HG03280 (cell line): ENCODE data around the gene SYTL3.
"Not testable (repeated sequence)": the region's sequence is repeated elsewhere in the genome, so short reads cannot be mapped to it uniquely, and the experiment has no call there.

Experiments used
- ATAC-seq: cut with Tn5 transposase; IDR thresholded peaks from one replicate; pipeline ENCODE4 v1.9.1; 2021; ENCODE audit warnings: mild to moderate bottlenecking, moderate library complexity; ENCODE audit not compliant: unreplicated experiment

SYTL3 gene

DNA sequence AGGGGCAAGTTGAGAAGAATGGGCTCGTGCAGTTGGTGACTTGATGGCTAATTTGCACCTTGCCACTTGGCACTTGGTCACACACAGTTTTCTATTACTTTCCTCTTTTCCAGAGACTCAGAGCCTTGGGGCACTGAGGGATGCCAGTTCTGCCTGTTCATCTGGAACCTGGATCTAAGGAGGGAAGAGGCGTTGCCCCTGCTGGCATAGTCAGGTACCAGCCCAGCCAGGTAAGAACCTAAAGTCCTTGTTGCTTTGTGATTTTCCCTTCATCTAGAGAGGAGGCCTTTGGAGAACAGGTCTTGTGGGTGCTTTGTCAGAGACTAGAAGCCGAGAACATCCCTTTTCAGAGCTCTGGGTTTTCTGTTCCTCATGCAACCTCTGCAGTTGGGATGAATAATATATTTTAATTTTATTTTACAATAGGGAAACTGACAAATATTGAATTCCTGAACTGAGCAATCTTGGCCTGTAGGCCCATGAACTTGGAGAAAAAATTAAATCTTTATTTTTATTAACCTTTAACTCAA is 11.4 kb downstream of the SYTL3 start:
- no peak for ATAC-seq

GRCh38 chr6:158662607-158662953 is 12.7 kb downstream of the SYTL3 start:
- ATAC-seq = no peak

DNA sequence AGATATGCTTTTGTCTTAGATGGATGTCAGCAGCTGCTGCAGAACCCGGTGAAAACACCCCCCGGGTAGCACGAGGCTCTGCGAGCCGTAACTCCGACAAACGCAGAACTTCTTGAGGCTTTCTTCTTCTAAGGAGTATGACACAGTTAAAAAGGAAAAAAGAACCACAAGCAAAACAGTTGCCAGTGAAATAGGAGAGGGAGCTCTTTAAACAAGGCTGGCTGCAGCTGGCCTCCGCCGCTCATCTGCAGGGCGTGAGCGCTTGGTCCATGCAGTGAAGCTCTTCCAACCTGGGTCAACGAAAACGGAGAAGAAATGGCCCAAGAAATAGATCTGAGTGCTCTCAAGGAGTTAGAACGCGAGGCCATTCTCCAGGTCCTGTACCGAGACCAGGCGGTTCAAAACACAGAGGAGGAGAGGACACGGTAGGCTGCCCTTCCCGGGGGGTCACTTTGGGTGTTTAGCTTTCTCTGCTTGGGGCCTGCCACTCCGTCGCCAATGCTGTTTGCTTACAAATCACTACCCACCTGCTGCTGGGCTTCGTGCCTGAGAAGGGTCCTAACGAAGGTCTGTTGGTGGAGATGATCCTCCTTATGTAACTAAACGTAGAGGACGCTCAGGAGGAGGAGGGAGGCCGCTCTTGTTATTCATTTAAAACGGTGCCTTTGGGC is 13.2 kb downstream of the SYTL3 start:
- no peak for ATAC-seq

DNA sequence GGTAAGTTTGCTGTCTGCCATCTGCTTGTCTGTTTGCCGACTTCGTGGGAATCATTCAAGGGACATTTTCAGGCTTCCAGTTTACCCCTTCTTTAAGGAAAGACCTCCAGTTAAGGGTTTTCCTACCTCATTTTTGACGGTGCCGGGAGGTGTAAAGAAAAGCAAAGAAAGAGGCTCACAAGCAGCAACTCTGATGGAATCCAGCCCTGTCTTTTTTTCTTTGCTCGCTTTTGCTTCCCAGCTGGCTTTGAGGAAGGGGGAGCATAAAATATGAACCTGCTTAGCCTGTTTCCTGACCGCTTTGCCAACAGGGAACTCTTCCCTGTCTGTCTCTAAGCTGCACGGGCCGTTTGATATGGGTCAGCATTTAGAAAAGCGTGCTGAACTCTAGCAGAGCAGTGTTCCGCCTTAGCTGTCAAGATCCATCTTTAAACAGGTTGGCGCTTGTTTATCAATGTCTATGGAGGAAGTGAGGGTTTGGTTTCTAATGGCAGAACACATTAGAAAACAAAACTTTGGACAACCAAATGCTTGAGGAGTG is 13.8 kb downstream of the SYTL3 start:
- ATAC-seq = no peak

GRCh38 chr6:158665332-158665731 is 15.5 kb downstream of the SYTL3 start:
- ATAC-seq = no peak

DNA sequence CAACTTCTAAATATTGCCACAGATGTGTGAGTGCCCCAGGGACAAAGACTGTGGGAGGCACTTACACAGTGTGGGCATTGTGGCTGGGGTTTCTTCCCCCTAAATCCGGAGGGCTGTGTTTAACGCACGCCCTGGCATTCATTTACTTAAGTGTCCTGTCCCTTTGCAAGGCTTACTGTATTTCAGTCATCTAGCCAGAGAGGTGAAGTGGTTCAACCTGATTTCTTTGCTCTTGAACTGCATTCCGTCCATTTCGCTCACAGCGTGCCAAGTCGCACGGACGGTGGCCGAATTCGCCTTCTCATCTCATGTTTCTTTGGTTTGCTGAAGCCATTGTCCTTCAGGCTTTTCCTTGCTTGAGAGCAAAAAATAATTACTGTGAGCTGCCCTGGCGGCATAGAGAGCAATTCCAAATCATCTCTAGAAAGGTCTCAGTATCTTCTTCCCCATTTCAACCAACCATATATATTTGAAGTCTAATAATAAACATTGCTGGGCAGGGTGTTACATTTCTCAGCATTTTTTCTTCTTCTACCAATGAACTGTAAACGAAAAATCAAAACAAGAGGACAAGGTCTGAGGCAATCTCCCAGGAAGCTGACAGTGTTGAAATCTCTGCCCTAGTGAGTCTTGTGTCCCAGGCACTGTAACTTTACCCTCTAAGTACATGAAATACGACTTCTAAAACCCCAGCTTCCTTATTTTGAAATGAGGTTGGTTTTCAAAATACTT is 16.9 kb downstream of the SYTL3 start:
- ATAC-seq = no peak

- no peak for ATAC-seq
Observed at GRCh38 chr6:158667360-158667981, 17.6 kb downstream of the SYTL3 start.

DNA sequence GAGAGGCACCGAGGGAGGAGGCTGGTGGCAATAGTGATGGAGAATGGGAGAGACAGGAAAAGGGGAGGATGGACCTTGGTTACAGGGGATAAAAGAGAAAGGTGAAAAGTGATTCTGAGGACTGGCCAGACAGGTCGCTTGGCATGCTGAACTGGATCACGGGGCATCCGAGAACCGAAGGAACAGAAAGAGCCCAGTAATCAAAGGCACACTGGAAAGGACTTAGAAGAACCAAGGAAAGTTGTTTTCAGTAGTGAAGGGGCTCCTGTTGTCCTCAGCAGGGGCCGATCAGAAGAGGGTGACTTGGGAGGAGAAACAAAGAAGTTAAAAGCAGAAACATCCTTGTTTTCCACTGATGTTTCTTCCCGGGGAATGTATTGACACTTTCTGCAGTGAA is 18.9 kb downstream of the SYTL3 start:
- ATAC-seq = no peak

DNA sequence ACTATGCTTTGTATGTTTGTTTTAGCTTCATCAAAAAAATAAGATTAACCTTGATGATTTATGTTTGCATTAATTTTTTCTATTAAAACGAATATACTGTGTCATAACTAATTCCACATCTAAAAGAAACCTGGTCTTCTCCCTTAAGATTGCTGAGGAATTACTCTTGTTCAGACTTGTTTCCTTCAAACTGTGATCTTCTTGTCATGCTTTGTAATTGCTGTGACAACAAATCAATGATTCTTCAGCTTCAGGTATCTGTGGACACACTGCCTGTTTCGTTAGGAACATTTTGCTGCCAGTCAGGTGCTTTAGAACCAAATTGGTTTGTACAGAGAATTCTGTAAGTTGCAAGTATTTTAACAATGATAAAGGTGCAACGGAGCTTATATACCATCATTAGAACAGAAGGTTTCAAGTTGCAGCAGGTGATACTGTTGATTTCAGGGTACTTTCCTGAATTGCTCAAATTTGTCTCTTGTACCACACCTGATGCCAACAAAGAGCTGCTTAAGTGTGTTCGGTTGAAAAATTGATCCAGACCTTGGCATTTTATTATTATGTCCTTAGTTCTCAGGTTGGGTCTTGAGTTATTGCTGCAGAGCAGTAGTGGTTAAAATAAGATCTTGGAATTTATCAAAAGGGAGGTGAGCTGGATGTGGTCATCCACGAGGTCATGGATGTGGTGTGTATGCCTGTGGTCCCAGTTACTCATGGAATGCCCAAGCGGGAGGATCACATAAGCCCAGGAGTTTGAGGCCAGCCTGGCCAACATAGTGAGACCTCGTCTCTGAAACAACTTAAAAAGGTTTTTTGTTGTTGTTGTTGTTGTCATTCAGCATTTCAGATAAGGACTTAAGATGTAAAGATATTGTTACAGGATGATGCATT is 19.5 kb downstream of the SYTL3 start:
- ATAC-seq = no peak

- not testable (repeated sequence) for ATAC-seq
Observed at GRCh38 chr6:158672119-158672518, 22.3 kb downstream of the SYTL3 start.

GRCh38 chr6:158672726-158673125 is 22.9 kb downstream of the SYTL3 start:
- ATAC-seq = no peak

DNA sequence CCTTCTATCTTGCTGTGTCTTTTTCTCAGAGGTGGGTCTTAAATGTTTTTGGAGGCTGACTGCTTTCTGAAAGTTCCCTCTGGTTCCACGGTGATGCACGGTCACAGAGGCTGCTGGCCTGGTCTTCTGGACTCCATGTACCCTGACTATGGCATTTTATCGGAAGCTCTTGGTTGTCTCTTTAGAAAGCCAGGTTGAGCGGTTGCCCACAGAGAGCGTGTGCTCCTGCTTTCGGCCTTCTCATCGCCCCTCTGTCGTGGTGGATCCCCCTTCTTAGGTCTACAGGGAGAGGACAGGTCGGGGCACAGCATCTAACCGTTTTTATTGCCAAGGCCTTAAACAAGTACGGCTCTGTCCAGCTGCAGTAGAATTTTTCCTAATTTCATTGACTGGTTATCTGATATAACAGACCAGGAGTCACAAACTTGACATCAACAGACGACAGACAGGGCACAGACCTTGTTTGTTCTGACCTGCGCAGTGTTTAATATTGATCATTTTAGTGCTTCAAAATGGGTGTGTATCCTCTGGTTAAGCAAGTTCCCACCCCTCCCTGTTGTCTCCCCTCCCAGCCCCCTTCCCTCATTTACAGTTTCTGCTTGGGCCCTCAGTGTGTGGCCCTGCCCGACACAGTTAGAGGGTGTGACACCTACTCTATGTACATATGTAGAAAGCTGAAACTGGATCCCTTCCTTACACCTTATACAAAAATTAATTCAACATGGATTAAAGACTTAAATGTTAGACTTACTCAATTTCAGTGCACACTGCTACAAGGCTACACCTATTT is 24.7 kb downstream of the SYTL3 start:
- no peak for ATAC-seq

- not testable (repeated sequence) for ATAC-seq
Observed at GRCh38 chr6:158677094-158677493, 27.2 kb downstream of the SYTL3 start.

DNA sequence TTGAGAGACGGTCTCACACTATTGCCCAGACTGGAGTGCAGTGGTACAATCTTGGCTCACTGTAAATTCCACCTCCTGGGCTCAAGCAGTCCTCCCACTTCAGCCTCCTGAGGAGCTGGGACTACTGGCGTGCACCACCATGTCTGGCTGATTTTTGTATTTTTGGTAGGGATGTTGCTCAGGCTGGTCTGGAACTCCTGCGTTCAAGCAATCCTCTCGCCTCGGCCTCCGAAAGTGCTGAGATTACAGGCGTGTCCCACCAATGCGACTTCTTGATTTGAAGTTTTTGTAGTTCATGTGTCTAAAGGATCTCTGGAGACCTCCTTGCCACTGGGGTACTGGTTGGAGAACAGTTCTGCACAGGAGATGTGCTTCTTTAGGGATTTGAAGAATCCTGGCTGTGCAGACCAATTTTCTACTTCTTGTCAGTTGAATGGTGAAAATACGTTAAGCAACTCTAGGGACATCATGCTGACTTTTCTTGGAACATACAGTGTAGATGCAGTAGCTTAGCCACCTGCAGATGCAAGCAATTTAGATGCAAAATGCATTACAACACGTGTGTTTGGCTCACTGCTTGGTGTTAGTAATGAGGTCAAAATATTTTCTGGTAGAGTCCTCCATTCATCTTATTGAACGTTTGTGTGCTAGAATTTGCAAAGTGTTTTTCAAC is 28.2 kb downstream of the SYTL3 start:
- no peak for ATAC-seq

- no peak for ATAC-seq
Observed at GRCh38 chr6:158680015-158680414, 30.2 kb downstream of the SYTL3 start.

DNA sequence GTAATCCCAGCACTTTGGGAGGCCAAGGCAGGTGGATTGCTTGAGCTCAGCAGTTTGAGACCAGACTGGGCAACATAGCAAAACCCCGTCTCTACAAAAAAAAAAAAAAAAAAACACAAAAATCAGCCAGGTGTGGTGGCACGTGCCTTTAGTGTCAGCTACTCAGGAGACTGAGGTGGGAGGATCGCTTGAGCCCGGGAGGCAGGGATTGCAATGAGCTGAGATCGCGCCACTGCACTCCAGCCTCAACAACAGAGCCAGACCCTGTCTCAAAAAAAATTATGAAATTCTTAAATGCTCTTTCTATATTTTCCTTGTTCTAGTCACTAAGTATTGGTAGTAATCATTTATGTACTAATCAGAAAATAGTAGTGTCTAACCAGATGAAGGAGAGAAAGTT is 30.6 kb downstream of the SYTL3 start:
- ATAC-seq = no peak

DNA sequence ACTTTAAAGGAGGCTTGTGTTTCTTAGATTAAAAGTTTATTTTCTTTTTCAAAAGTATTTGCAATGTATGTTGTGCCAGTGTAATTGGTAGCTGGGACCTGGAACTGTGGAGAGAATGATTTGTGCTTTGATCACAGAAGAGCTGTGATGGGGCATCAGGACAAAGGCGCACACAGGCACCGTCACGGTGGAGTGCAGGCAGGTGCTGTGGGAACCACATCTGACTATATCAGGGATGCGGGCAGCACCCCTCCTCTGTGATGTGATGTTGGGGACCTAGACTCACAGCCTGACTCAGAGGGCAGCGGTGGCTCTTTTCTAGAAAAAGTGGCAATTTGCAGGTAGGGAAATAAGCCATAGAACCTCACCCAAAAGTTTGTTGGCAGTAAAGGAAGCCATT is 34.5 kb downstream of the SYTL3 start:
- no peak for ATAC-seq

GRCh38 chr6:158684745-158685324 is 35.0 kb downstream of the SYTL3 start:
- ATAC-seq = no peak

DNA sequence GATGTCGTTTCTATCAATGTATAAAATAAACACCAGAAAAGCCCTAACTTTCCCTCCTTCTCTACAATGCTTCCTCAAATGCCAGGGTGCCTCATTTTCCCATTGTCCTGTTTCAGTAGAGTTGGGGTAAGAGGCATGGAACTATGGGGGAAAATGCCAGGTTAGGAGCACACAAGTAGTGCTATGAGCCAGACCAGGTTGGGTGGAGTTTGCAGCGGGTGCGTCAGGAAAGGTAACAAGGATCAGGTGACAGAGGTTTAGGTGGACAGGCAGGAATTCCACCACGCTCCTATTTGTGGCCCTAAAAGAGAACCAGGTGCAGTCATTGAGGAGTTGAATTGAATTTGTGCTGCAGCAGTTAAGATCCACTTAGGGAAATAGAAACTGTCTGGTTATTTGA is 36.5 kb downstream of the SYTL3 start:
- no peak for ATAC-seq
